GM11168 (cell line): ENCODE data around the gene AVPR1B.

Experiments used
- in situ Hi-C: fragments of 300-500 bp; cut with MboI; formaldehyde crosslinking; loops from one replicate; pipeline ENCODE4 v1.12.0; 2022; ENCODE audit warnings: low sequenced_read_pairs; ENCODE audit not compliant: unreplicated experiment

The AVPR1B gene

GRCh38 chr1:206060844-206061243 is 56.3 kb downstream of the AVPR1B start:
- in situ Hi-C loops, result no loop called here
